Dermis microvascular lymphatic vessel endothelial cell (primary cell): Measurements from ENCODE around the gene TCERG1L. TPM values are rescaled to one million over a fixed set of nuclear protein-coding genes. Genes with fewer than 3 reads are reported as not detected.

Source experiments
- DNase-seq, 2 donors: peaks; one replicate each; pipeline versions ENCODE4 v3.0.0 to v3.0.0-alpha.2; 2010; ENCODE audit warnings: low read depth in 2 of 2
- total RNA-seq: library from RNA; depleted of rRNA; stranded (reverse); fragments of >200 nt; gene quantifications from 2 replicates; pipeline ENCODE4 v1.2.1, GENCODE V29; 2014

TCERG1L gene
- total RNA-seq, 1 donor from 2014 or later: not detected

DNA sequence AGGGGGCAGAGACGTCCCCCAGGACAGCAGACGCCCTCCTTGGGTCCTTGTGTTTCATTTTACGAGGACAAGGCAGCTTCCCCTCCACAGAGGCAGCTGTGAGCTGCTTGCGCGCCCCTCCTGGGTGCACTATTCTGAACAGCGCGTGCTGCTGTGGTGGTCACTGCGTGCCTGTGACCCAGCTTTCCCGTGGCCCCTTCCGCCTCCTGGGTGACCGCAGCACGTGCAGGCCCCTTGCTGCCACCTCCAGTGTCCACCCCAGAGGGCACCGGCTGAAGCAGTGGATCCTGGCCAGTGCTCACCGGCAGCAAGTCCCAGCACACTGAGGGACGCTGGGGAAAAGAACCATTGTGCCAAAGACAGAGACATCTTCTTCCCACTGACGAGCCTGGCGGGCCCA, 81.4 kb downstream of the TCERG1L start:
- DNase-seq: no peak

DNA sequence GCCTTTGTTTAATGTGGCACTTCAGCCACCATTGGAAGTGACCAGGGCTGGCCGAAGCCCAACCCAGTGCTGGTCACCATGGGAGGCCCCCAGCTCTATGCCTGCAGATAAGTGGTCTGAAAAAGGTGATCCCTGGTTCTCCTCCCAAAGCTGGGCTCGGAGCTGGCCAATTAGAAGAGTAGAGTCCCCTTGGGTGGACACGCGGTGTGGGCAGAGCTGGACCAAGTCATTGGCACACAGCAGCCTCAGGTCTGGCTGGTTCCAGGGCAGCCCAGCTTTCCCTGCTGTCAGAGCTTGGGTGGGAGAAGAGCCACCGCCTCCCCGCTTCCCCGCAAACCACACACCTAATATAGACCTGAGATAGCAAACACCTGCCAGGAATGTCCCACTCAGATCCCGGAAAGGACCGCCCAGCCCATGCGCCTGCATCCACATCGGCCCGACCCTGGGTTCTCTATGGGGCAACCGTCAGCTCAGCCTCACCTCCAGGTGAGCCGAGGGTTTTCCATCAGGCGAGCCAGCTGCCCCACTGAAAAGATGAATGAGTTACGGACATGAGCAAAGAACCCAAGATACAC, 84.3 kb downstream of the TCERG1L start:
- DNase-seq: no peak

DNA sequence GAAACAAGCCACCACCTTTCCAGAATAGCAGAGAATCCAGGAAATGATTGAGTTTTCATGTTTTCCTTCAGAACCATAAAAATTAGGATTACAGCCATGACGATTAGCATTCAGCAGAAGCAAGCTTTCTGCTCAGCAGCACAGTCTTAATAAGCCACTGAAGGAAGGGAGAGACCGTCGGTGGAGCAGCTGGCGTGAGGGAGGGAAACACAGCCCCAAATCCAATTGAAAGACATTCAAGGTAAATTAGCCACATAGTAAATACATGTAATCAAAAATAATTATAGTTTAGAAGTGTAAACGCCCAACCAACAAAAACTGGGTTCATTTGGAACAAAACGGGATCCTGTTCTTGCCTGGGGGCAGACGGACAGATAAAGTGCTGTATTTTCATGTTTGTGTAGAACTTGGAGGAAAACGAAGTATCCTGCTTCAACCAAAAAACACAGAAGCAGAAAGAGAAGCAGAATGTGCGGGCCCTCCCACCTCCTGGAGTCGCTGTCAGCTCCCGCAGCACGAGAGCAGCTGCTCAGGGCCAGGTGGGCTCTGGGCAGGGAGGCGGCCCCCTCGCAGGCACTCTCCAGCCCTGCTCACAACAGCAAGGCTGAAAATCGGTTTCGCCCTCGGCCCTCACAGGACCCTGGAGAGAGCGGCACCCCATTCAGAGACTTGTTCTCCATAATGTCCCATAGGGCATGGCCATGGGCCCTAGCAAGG, 84.9 kb downstream of the TCERG1L start:
- DNase-seq: no peak

DNA sequence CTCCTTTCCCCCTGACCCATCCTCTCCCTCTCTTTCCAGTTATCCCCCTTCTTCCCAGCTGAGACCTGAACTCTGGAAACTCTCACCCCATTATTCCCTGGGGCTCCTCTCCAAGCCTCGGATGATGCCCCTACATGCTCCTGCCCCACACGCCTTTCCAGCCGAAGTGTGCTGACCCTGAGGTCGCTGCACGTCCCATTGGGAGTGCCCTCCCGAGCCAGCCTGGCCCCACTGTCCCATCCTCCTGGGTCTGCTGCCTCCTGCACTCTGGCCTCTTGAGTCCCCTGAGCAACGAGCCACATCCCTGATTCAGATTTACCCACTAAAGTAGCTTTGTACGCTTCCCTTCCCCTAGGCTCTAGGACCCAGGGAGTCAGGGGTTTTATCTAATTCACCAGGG, 87.4 kb downstream of the TCERG1L start:
- no peak for DNase-seq

DNA sequence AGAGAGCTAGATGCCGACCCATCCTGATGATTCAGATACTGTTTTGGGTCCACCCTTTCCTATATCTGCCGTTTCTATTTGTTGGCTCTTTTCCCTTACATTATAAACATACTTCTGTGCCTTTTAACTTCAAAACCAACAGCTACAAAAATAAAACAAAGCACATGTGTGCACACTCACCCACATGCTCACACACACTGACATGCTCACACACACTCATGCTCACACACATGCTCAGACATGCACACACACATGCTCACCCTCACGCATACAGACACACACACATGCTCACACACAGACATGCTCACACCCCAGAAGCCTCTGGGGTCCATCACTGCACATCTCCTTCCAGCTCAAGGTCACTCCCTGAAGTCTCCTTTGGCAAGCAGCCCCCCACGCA, 88.1 kb downstream of the TCERG1L start:
- no peak for DNase-seq

GRCh38 chr10:131222986-131223385, 88.5 kb downstream of the TCERG1L start:
- DNase-seq: no peak

DNA sequence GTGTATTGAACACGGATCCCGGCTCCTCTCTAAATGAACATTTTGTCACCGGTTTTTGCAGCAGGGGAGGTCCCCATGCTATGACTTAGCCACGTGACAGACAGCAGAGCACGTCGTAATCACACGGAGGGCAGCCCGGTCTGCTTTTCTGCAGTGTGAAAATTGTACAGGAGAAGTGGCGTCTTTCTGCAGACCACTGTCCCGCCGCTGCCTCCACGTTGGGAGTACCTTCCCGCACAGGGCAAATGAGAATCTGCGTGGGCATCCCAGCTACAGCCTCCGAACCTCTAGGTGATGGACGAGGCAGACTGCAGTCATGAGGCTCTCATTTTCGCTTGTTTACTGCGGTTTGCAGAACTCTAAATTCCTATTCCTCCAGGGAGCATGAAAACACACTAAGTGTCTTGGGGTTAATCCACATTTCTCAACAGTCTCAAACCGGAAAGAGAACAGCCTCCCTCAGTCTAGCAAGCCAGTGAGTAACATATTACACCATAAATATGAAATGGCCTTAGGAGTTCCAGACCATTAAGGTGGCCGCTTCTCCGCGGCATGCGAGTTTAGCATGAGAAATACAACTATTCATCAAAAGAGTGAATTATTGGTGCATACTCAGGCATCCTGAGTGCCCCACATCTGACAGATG, 89.8 kb downstream of the TCERG1L start:
- no peak for DNase-seq

DNA sequence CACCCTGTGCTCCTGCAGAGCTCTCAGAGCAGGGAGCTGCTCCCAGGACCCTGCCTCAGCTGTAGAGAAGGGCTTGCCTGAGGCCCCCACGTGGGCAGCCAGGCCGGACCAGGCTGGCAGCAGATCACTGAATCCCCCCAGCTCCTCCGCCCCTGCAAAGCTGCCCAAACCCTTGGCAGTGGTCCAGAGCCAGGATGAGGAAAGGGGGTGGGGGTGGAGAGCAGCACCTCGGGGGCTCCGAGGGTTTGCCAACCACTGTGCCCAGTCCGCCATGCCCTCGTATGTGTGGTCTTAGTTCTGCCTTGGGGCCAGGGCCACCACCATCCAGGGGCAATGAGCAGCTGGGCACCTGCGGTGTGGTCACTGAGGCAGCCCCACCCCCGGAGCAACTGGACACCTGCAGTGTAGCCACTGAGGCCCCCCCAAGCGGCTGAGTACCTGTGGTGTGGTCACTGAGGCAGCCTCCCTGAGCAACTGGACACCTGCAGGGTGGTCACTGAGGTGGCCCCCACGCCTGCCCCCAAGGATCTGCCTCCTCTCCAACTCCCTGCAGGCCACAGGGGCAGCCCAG, 90.8 kb downstream of the TCERG1L start:
- DNase-seq: no peak

DNA sequence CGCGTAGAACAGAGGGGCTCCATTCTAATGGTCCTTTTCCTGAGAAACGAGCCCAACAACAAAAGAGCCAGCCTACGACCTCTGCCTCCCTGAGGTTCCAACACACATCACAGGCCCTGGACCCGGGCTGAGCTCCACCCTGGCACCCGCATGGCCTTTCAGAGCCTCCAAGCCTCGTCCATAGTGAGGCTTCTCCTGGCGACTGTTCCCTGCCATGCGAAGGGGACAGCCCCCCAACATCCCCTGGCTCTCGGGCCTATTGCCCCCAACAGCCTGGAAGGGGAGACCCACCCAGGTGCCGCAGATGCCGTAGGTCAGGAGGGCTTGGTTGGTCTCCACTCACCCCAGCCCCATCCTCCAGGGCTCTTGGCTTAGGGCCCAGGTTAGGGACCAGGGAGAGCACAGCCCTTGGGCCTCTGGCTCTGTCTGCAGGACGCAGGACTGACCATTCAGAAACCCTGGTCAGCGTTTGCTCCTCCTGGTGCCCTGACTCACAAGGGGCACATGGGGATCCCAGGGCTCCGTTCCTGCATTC, 91.5 kb downstream of the TCERG1L start:
- no peak for DNase-seq

GRCh38 chr10:131219584-131219886, 92.0 kb downstream of the TCERG1L start:
- no peak for DNase-seq

DNA sequence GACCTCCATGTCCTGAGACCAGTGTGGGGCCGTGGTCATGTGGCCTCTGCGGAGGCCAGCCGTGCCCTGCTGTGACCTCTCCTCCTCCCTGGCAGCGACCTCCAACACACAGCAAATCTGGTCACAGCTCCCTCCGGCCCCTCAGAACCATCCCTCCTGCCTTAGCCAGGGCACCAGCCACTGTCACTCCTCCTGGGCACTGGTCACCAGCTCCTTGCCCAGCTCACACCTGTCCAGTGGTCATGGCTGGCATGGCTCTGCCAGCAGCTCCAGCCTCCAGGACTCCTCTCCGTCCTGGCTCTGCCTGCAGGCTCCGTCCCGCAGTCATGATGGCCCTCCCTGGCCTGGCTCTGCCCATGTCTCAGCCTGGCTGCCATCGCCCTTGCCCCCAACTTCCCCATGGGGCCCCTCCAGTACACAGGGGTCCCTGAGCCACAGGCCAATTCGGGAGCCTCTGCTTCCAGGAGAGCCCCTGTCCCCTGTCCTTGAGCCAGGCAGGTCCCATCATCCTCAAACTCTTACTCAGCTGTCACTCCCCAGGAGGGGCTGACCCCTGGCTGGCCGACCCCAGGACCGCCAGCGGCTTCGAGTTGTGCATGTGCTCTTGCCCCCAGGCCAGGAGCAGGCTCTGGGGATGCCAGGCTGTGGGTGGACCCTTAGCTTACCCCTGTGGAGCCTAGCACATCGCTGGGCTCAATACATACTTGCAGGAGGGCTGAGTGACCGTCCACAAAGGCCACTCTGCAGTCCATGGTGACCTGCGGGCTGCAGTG, 92.5 kb downstream of the TCERG1L start:
- no peak for DNase-seq

DNA sequence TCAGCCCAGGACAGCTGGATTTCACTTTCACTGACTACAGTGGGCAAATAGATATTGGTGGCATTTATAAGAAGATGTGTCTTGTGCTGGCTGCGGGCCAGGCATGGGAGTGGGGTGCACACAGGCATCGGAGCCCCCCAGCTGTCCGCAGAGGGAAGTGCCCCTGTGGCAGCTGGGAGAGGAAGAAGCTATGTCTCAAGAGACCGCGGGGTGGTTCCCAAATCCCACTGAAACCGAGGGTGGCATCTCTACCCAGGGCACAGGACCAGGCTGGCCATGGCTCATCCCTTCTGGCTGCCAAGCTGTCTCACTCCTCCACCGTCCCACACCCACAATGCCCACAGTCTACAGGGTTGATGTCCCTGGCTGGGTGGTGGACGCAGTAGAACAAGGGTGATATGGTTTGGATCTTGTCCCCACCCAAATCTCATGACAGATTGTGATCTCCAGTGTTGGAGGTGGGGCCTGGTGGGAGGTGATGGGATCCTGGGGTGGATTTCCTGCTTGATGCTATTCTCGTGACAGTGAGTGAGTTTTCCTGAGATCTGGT, 94.8 kb downstream of the TCERG1L start:
- no peak for DNase-seq

- DNase-seq: no peak
These were observed 95.7 kb downstream of the TCERG1L start for GRCh38 chr10:131215776-131216175.

- DNase-seq: no peak
These were observed 96.8 kb downstream of the TCERG1L start for GRCh38 chr10:131214521-131215244.

GRCh38 chr10:131213741-131214505, 97.6 kb downstream of the TCERG1L start:
- no peak for DNase-seq

GRCh38 chr10:131212763-131213325, 98.7 kb downstream of the TCERG1L start:
- no peak for DNase-seq

- DNase-seq: no peak
These were observed 99.4 kb downstream of the TCERG1L start for GRCh38 chr10:131211965-131212619.

- no peak for DNase-seq
These were observed 100.0 kb downstream of the TCERG1L start for GRCh38 chr10:131211559-131211958.

DNA sequence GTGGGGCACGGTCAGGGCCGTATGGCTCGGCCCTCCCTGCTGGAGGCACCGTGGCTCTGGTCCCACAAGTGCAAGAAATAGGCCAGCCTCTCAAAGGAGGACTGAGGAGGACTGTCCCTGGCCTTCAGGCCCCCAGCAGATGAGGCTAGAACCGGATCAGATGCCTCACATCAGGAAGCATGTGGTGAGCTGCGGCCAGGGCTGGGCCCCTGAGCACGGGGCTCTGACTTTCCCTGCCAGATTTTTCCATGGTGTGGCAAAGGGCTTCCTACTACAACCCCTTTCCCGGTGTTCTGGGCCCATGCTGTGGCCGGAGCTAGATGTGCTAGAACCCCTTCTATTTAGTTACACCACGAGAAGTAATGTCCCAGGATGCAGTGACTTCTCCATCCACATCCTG, 100.4 kb downstream of the TCERG1L start:
- DNase-seq: no peak
